ENCODE data around the gene RMND1. TPM values are rescaled to one million over a fixed set of nuclear protein-coding genes. Genes with fewer than 3 reads are reported as not detected.

Gene RMND1
- total and polyA plus RNA-seq, 7 donors = 8.0 to 18.3 (median 11.6) TPM

GRCh38 chr6:151430886-151431285 lies 21.0 kb downstream of the RMND1 start:
- peaks cover 4 to 64% of the 10 kb centered on the region in 2 donors for H3K36me3 ChIP-seq (ENCODE audit: insufficient read depth in 1 of 2, low read depth in 1 of 2)
- DNase-seq (no peak), ATAC-seq (no peak)
- WGBS, 3 donors = 89 to 95% (median 94%) methylated on average over 3 of the region's 3 CpGs
- H3K27me3 ChIP-seq (ENCODE audit: insufficient read depth in 3 of 3, low read length in 2 of 3) = no peaks in the 10 kb centered on the region
- intact Hi-C loops (cut with DNase I) = no loop called here
- no peak for TF ChIP-seq CTCF (IDR thresholded peaks at IDR 0.05)
- H3K9me3 ChIP-seq = no peaks in the 10 kb centered on the region
- no peaks in the 10 kb centered on the region for H3K4me1 ChIP-seq
- no peak overlapping the region for H3K4me3 ChIP-seq
- no peak overlapping the region for H3K27ac ChIP-seq

GRCh38 chr6:151428093-151428735 lies 23.7 kb downstream of the RMND1 start:
- intact Hi-C loops (cut with DNase I) = no loop called here
- peaks cover 4 to 87% of the 10 kb centered on the region in 2 donors for H3K36me3 ChIP-seq (ENCODE audit: insufficient read depth in 1 of 2, low read depth in 1 of 2)
- 90 to 96% (median 94%) methylated on average over 4 of the region's 4 CpGs for WGBS, 3 donors

DNA sequence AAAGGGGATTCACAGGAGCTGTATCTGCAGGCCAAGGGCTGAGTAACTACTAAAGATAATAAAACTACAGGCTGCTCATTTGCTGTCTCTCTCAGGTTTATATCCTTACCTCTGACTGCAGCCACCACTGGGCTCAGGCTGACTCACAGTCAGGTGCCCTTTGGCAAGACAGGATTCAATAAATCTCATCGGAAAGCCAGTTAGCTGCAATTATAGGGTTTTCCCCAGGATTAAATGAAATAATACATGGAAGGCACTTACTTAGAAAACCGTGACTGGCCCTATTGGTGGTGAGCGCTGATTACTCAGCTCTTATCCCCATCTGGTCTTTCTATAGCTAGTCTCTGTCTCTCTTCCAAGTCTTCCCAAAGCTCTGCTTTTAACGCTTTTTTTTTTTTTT lies 26.4 kb downstream of the RMND1 start:
- no peak overlapping the region for H3K27ac ChIP-seq
- no peaks in the 10 kb centered on the region for H3K4me1 ChIP-seq
- 92 to 99% (median 93%) methylated on average over 4 of the region's 4 CpGs for WGBS, 3 donors
- no peak for ATAC-seq
- no peaks in the 10 kb centered on the region for H3K27me3 ChIP-seq (ENCODE audit: insufficient read depth in 3 of 3, low read length in 2 of 3)
- DNase-seq = no peak
- no peak overlapping the region for H3K4me3 ChIP-seq
- intact Hi-C loops (cut with DNase I) = no loop called here
- peaks cover 0 to 88% of the 10 kb centered on the region in 2 donors for H3K36me3 ChIP-seq (ENCODE audit: insufficient read depth in 1 of 2, low read depth in 1 of 2)
- TF ChIP-seq CTCF (IDR thresholded peaks at IDR 0.05) = no peak
- H3K9me3 ChIP-seq = no peaks in the 10 kb centered on the region

More at GRCh38 chr6:151428093-151428735, 23.7 kb downstream of the RMND1 start:
- H3K4me1 ChIP-seq = no peaks in the 10 kb centered on the region
- DNase-seq (no peak), ATAC-seq (no peak)
- no peaks in the 10 kb centered on the region for H3K27me3 ChIP-seq (ENCODE audit: insufficient read depth in 3 of 3, low read length in 2 of 3)
- H3K9me3 ChIP-seq = no peaks in the 10 kb centered on the region
- no peak overlapping the region for H3K27ac ChIP-seq
- no peak overlapping the region for H3K4me3 ChIP-seq
- TF ChIP-seq CTCF (IDR thresholded peaks at IDR 0.05) = no peak

DNA sequence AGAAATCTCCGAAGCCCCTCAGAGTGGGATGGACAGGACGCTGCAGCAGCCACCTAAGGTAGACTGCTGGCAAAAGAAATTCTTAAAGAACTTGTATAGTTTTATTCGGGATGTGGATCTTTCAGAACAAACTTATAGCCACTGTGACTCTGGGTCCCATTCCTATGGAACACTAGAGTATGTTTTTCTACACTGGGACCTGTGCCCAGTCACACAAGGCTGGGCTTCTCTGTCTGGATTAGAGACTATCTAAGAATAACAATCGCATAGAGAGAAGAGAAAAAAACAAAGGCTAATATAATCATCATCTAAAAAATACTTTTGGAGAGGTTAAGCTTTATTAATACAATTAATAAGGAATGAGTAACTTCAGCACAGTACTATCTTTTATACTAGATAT lies 28.9 kb downstream of the RMND1 start:
- Histone ChIP-seq H3K36me3 (ENCODE audit: insufficient read depth in 1 of 2, low read depth in 1 of 2) (peaks cover 2 to 95% of the 10 kb centered on the region in 2 donors), H3K27me3 (ENCODE audit: insufficient read depth in 3 of 3, low read length in 2 of 3) (no peaks in the 10 kb centered on the region), H3K9me3 (no peaks in the 10 kb centered on the region), H3K27ac (no peak overlapping the region), H3K4me3 (no peak overlapping the region), H3K4me1 (no peaks in the 10 kb centered on the region)
- TF ChIP-seq CTCF (IDR thresholded peaks at IDR 0.05) = no peak
- intact Hi-C loops (cut with DNase I) = no loop called here
- DNase-seq = no peak
- WGBS, 3 donors = 93 to 94% (median 94%) methylated on average over 4 of the region's 4 CpGs
- ATAC-seq = no peak

DNA sequence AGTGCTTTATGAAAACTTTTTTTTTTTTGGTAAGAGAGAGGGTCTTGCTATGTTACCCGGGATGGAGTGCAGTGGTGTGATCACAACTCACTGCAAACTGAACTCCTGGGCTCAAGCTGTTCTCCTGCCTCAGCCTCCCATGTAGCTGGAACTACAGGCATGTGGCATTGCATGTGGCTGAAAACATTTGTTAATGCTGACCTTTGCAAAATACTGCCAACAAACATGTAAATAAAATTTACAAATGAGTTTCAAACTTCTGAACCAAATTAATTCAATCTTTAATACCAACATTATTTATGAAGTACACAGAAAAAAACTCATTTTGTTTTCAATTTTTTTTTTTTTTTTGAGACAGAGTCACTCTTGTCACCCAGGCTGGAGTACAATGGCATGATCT lies 34.4 kb downstream of the RMND1 start:
- no peaks in the 10 kb centered on the region for H3K9me3 ChIP-seq
- TF ChIP-seq CTCF (IDR thresholded peaks at IDR 0.05) = no peak
- 89 to 97% (median 90%) methylated on average over 1 of the region's 1 CpG for WGBS, 3 donors
- no peak overlapping the region for H3K4me3 ChIP-seq
- H3K27ac ChIP-seq = no peak overlapping the region
- H3K36me3 ChIP-seq (ENCODE audit: insufficient read depth in 1 of 2, low read depth in 1 of 2) = peaks cover 11 to 89% of the 10 kb centered on the region in 2 donors
- intact Hi-C loops (cut with DNase I) = no loop called here
- ATAC-seq (no peak), DNase-seq (no peak)
- no peaks in the 10 kb centered on the region for H3K27me3 ChIP-seq (ENCODE audit: insufficient read depth in 3 of 3, low read length in 2 of 3)
- H3K4me1 ChIP-seq = no peaks in the 10 kb centered on the region
